Measurements from ENCODE around the gene KRTCAP2. TPM values are rescaled to one million over a fixed set of nuclear protein-coding genes. Genes with fewer than 3 reads are reported as not detected.

Gene KRTCAP2
- total RNA-seq, 4 donors from 2014 or later: 70.8 to 122 (median 73.8) TPM

GRCh38 chr1:155122308-155122707 lies 50.8 kb downstream of the KRTCAP2 start:
- intact Hi-C loops (cut with DNase I): no loop called here
- peaks cover 24 to 60% (median 39%) of the 10 kb centered on the region in 3 donors for H3K4me1 ChIP-seq
- no peak for DNase-seq
- 85 to 88% methylated on average over 2 of the region's 2 CpGs for whole genome bisulfite sequencing, 2 donors
- H3K27ac ChIP-seq: no peak overlapping the region
- H3K27me3 ChIP-seq: peaks cover 0 to 7% (median 0%) of the 10 kb centered on the region in 4 donors
- no peak for TF ChIP-seq POLR2A (IDR thresholded peaks at IDR 0.05)
- no peak for TF ChIP-seq CTCF (IDR thresholded peaks at IDR 0.05)
- H3K4me3 ChIP-seq: no peak overlapping the region
- H3K36me3 ChIP-seq: no peaks in the 10 kb centered on the region
- no peaks in the 10 kb centered on the region for H3K9me3 ChIP-seq

- H3K27ac ChIP-seq: no peak overlapping the region
- 82 to 93% methylated on average over 2 of the region's 2 CpGs for WGBS, 2 donors
- peaks cover 14 to 49% (median 34%) of the 10 kb centered on the region in 3 donors for H3K4me1 ChIP-seq
- H3K9me3 ChIP-seq: no peaks in the 10 kb centered on the region
- peaks cover 0 to 3% (median 0%) of the 10 kb centered on the region in 4 donors for H3K27me3 ChIP-seq
- DNase-seq: no peak
- H3K36me3 ChIP-seq: no peaks in the 10 kb centered on the region
- intact Hi-C loops (cut with DNase I): no loop called here
- H3K4me3 ChIP-seq: no peak overlapping the region
- TF ChIP-seq CTCF (IDR thresholded peaks at IDR 0.05): no peak
- TF ChIP-seq POLR2A (IDR thresholded peaks at IDR 0.05): no peak
Measured at GRCh38 chr1:155121249-155121648, 51.9 kb downstream of the KRTCAP2 start.

GRCh38 chr1:155120253-155120652 lies 52.9 kb downstream of the KRTCAP2 start:
- H3K9me3 ChIP-seq: no peaks in the 10 kb centered on the region
- H3K4me3 ChIP-seq: no peak overlapping the region
- no peaks in the 10 kb centered on the region for H3K27me3 ChIP-seq
- TF ChIP-seq CTCF (IDR thresholded peaks at IDR 0.05): no peak
- no peak for TF ChIP-seq POLR2A (IDR thresholded peaks at IDR 0.05)
- intact Hi-C loops (cut with DNase I): no loop called here
- 22 to 50% methylated on average over 6 of the region's 6 CpGs for WGBS, 2 donors
- peaks cover 5 to 39% (median 26%) of the 10 kb centered on the region in 3 donors for H3K4me1 ChIP-seq
- no peak for DNase-seq
- no peaks in the 10 kb centered on the region for H3K36me3 ChIP-seq
- peak overlapping the region in 3 of 4 donors; percentile 28 to 61 (median 30) for H3K27ac ChIP-seq

Small RNA genes within 50 kb of the gene (small RNA-seq; reads per million reads assigned to genes)
- 0 reads per million in 4 donors for gene HMGN2P18
- 0 reads per million in 4 donors for gene RF00019

Other genes with a start within 250 kb of the KRTCAP2 start
- 10 to 100 TPM; 29.0 to 38.2 (median 33.5) TPM for gene PMVK, start 236.6 kb downstream of the KRTCAP2 start, total RNA-seq
- gene PBXIP1, start 217.2 kb downstream of the KRTCAP2 start, total RNA-seq: 10 to 100 TPM; 11.1 to 51.1 (median 29.3) TPM
- gene PYGO2, start 211.5 kb downstream of the KRTCAP2 start, total RNA-seq: 10 to 100 TPM; 14.4 to 18.8 (median 17.5) TPM
- 10 to 100 TPM; 37.6 to 80.9 (median 65.8) TPM for gene SHC1, start 202.6 kb downstream of the KRTCAP2 start, total RNA-seq
- 10 to 100 TPM; 34.9 to 72.8 (median 55.3) TPM for gene CKS1B, start 198.6 kb downstream of the KRTCAP2 start, total RNA-seq
- gene FLAD1, start 190.0 kb downstream of the KRTCAP2 start, total RNA-seq: 10 to 100 TPM; 21.5 to 30.9 (median 29.5) TPM
- not detected for gene LENEP, start 179.7 kb downstream of the KRTCAP2 start, total RNA-seq
- 100 to 1,000 TPM; 101 to 220 (median 113) TPM for gene ZBTB7B, start 170.5 kb downstream of the KRTCAP2 start, total RNA-seq
- 1 to 10 TPM in 1 of 4 donors, under 1 TPM in 3; 0.11 to 8.2 (median 0.18) TPM for gene DCST2, start 139.5 kb downstream of the KRTCAP2 start, total RNA-seq
- gene DCST1, start 139.5 kb downstream of the KRTCAP2 start, total RNA-seq: under 1 TPM in 1 of 4 donors, not detected in 3; 0.19 TPM
- gene ADAM15, start 122.0 kb downstream of the KRTCAP2 start, total RNA-seq: 100 to 1,000 TPM; 135 to 194 (median 183) TPM
- gene EFNA4, start 109.6 kb downstream of the KRTCAP2 start, total RNA-seq: 10 to 100 TPM in 3 of 4 donors, 1 to 10 TPM in 1; 8.1 to 22.9 (median 12.2) TPM
- 10 to 100 TPM; 20.0 to 25.8 (median 21.1) TPM for gene EFNA3, start 94.5 kb downstream of the KRTCAP2 start, total RNA-seq
- 10 to 100 TPM; 30.2 to 42.9 (median 31.0) TPM for gene EFNA1, start 45.4 kb downstream of the KRTCAP2 start, total RNA-seq
- 10 to 100 TPM; 21.4 to 27.2 (median 26.0) TPM for gene SLC50A1, start 37.5 kb downstream of the KRTCAP2 start, total RNA-seq
- 10 to 100 TPM; 33.1 to 67.7 (median 45.4) TPM for gene DPM3, start 32.8 kb downstream of the KRTCAP2 start, total RNA-seq
- gene TRIM46, start 545 bp upstream of the KRTCAP2 start, total RNA-seq: under 1 TPM in 3 of 4 donors, not detected in 1; 0.30 to 0.53 (median 0.38) TPM
- 10 to 100 TPM in 3 of 4 donors, 1 to 10 TPM in 1; 8.7 to 18.5 (median 11.1) TPM for gene THBS3, start 34.6 kb upstream of the KRTCAP2 start, total RNA-seq
- gene MTX1, start 35.4 kb upstream of the KRTCAP2 start, total RNA-seq: 10 to 100 TPM; 34.0 to 59.1 (median 42.9) TPM
- gene ENTREP3, start 82.2 kb upstream of the KRTCAP2 start, total RNA-seq: 10 to 100 TPM; 10.5 to 27.9 (median 16.1) TPM
- gene SCAMP3, start 89.1 kb upstream of the KRTCAP2 start, total RNA-seq: 10 to 100 TPM; 56.8 to 72.2 (median 60.1) TPM
- gene CLK2, start 100.2 kb upstream of the KRTCAP2 start, total RNA-seq: 10 to 100 TPM; 21.9 to 35.1 (median 25.6) TPM
- gene HCN3, start 104.2 kb upstream of the KRTCAP2 start, total RNA-seq: 1 to 10 TPM; 2.1 to 3.0 (median 2.5) TPM
- gene PKLR, start 128.1 kb upstream of the KRTCAP2 start, total RNA-seq: under 1 TPM in 1 of 4 donors, not detected in 3; 0.18 TPM
- 100 to 1,000 TPM; 152 to 422 (median 192) TPM for gene FDPS, start 135.6 kb upstream of the KRTCAP2 start, total RNA-seq
- gene RUSC1, start 147.6 kb upstream of the KRTCAP2 start, total RNA-seq: 10 to 100 TPM; 35.8 to 52.0 (median 40.1) TPM

Data from esophagus squamous epithelium (tissue), 5 donors.